GM12874 (cell line): Measurements from ENCODE around the gene UNC5A.

ENCODE experiments used
- CTCF ChIP-seq: IDR thresholded peaks from 2 replicates; pipeline ENCODE4 v1.5.1; 2011; ENCODE audit warnings: low read depth, mild to moderate bottlenecking, control low read depth, low read length, moderate library complexity; ENCODE audit not compliant: insufficient read depth

The UNC5A gene

GRCh38 chr5:176771102-176771845, 39.1 kb upstream of the UNC5A start:
- no peak for TF ChIP-seq CTCF

- no peak for TF ChIP-seq CTCF
Measured at GRCh38 chr5:176772271-176773210, 37.8 kb upstream of the UNC5A start.

- no peak for TF ChIP-seq CTCF
Measured at GRCh38 chr5:176773408-176774035, 36.8 kb upstream of the UNC5A start.

- TF ChIP-seq CTCF = no peak
Measured at GRCh38 chr5:176774216-176775171, 35.9 kb upstream of the UNC5A start.

GRCh38 chr5:176775409-176775808, 35.0 kb upstream of the UNC5A start:
- no peak for TF ChIP-seq CTCF

- TF ChIP-seq CTCF = no peak
Measured at GRCh38 chr5:176776141-176776865, 34.1 kb upstream of the UNC5A start.
